Caco-2 (cell line): ENCODE results near the gene STON2. TPM values are rescaled to one million over a fixed set of nuclear protein-coding genes. Genes with fewer than 3 reads are reported as not detected.

ENCODE experiments used
- BruUV-seq: library from RNA; stranded (reverse); fragments of 400-500 nt; replicated peaks from 2 replicates; lab custom pipeline; 2021; lab: Mats Ljungman, UMichigan
- CTCF ChIA-PET: fragments of 300-600 bp; sonication (Branson Sonifier 250); formaldehyde crosslinking; loops from one replicate; lab custom pipeline; 2022; ENCODE audit warnings: antibody characterized with exemption; lab: Charles Lee
- POLR2A ChIA-PET: fragments of 300-600 bp; sonication (Branson Sonifier 250); formaldehyde crosslinking; loops from one replicate; lab custom pipeline; 2022; ENCODE audit warnings: antibody characterized with exemption; lab: Charles Lee
- DNase-seq, 2 experiments: peaks; one replicate each; pipeline versions ENCODE4 v3.0.0 to v3.0.0-alpha.2; 2020 to 2022
- H3K27me3 ChIP-seq: replicated peaks from 2 replicates; pipeline ENCODE4 v1.6.0; 2011; ENCODE audit warnings: low read length; ENCODE audit not compliant: control insufficient read depth, insufficient read depth
- H3K36me3 ChIP-seq: 2 replicates; pipeline ENCODE4 v1.5.1; 2011; ENCODE audit warnings: low read length; ENCODE audit not compliant: control insufficient read depth, insufficient read depth
- H3K4me1 ChIP-seq: fragments of 250-450 bp; sonication (Bioruptor Pico); 2 replicates; pipeline ENCODE4 v1.5.1; 2020; ENCODE audit warnings: mild to moderate bottlenecking
- H3K4me3 ChIP-seq: 2 replicates; pipeline ENCODE4 v1.5.1; 2011; ENCODE audit warnings: low read depth, mild to moderate bottlenecking, control low read depth, low read length
- H3K9me3 ChIP-seq: fragments of 250-450 bp; sonication (Bioruptor Pico); 2 replicates; pipeline ENCODE4 v1.5.1; 2020; ENCODE audit warnings: mild to moderate bottlenecking, moderate library complexity
- H3K27ac Mint-ChIP-seq: one replicate; pipeline ENCODE4 v1.8.0; 2022; ENCODE audit warnings: mixed read lengths; ENCODE audit not compliant: unreplicated experiment
- H3K27me3 Mint-ChIP-seq: one replicate; pipeline ENCODE4 v1.8.0; 2022; ENCODE audit warnings: mixed read lengths; ENCODE audit not compliant: insufficient read depth, unreplicated experiment
- H3K36me3 Mint-ChIP-seq: one replicate; pipeline ENCODE4 v1.8.0; 2022; ENCODE audit warnings: mild to moderate bottlenecking, mixed read lengths; ENCODE audit not compliant: insufficient read depth, unreplicated experiment
- H3K4me1 Mint-ChIP-seq: one replicate; pipeline ENCODE4 v1.8.0; 2022; ENCODE audit warnings: low read depth, mixed read lengths; ENCODE audit not compliant: unreplicated experiment
- H3K4me3 Mint-ChIP-seq: one replicate; pipeline ENCODE4 v1.8.0; 2022; ENCODE audit warnings: mild to moderate bottlenecking, moderate library complexity, mixed read lengths; ENCODE audit not compliant: unreplicated experiment
- H3K9me3 Mint-ChIP-seq: one replicate; pipeline ENCODE4 v1.8.0; 2022; ENCODE audit warnings: mixed read lengths; ENCODE audit not compliant: unreplicated experiment
- intact Hi-C: fragments of 100-400 bp; cut with micrococcal nuclease; formaldehyde crosslinking; loops from one replicate; pipeline ENCODE4 v1.10.0; 2022; ENCODE audit not compliant: unreplicated experiment
- total RNA-seq: library from RNA; stranded (reverse); gene quantifications from 2 replicates; pipeline ENCODE4 v1.2.3, GENCODE V29; 2022
- TF ChIP-seq, protein P1 (sequence below), 2 experiments: fragments of 200-600 bp in 1 of 2; IDR thresholded peaks; 1 replicate in 1 of 2; 2 replicates in 1 of 2; pipeline versions ENCODE4 v1.5.1 to v1.8.0; 2011 to 2022; ENCODE audit warnings: antibody characterized with exemption in 1 of 2, control low read depth in 1 of 2, inconsistent platforms in 1 of 2, low read depth in 1 of 2, low read length in 1 of 2, mild to moderate bottlenecking in 1 of 2, moderate library complexity in 1 of 2; ENCODE audit not compliant: insufficient read depth in 1 of 2, severe bottlenecking in 1 of 2, unreplicated experiment in 1 of 2

The STON2 gene
- total RNA-seq, 1 experiment from 2014 or later = 43.5 TPM

DNA sequence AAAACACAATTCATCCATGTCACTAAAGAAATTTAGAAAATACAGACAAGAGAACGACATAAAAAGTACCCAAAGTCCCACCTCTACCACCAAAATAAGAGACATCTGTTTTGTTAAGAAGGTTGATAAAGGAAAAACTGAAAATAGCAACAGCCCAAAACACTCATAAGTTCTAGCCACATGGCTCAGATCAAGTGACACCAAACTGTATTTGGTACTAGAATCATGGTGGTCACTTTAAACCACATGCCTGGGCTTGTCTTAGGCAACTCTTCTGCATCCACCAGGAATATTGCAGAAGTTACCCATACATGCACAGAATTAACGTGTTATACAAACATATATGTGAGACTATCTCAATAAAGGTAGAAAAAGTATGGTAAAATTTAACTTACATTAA lies 101.2 kb downstream of the STON2 start:
- ChIA-PET POLR2A (no interaction called here), CTCF (no interaction called here)
- TF ChIP-seq, protein P1, sequence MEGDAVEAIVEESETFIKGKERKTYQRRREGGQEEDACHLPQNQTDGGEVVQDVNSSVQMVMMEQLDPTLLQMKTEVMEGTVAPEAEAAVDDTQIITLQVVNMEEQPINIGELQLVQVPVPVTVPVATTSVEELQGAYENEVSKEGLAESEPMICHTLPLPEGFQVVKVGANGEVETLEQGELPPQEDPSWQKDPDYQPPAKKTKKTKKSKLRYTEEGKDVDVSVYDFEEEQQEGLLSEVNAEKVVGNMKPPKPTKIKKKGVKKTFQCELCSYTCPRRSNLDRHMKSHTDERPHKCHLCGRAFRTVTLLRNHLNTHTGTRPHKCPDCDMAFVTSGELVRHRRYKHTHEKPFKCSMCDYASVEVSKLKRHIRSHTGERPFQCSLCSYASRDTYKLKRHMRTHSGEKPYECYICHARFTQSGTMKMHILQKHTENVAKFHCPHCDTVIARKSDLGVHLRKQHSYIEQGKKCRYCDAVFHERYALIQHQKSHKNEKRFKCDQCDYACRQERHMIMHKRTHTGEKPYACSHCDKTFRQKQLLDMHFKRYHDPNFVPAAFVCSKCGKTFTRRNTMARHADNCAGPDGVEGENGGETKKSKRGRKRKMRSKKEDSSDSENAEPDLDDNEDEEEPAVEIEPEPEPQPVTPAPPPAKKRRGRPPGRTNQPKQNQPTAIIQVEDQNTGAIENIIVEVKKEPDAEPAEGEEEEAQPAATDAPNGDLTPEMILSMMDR (IDR thresholded peaks at IDR 0.05; ENCODE audit: insufficient read depth in 1 of 2, low read depth in 1 of 2, low read length in 1 of 2, severe bottlenecking in 1 of 2, unreplicated experiment in 1 of 2) = no peak
- no peak overlapping the region for H3K4me3 Mint-ChIP-seq
- H3K4me1 ChIP-seq = peaks cover 14% of the 10 kb centered on the region
- no TSS peak for BruUV-seq
- H3K36me3 Mint-ChIP-seq = peaks cover 10% of the 10 kb centered on the region
- peaks cover 26% of the 10 kb centered on the region for H3K4me1 Mint-ChIP-seq
- no peaks in the 10 kb centered on the region for H3K27me3 Mint-ChIP-seq
- intact Hi-C loops = no loop called here
- H3K9me3 Mint-ChIP-seq = no peaks in the 10 kb centered on the region
- no peaks in the 10 kb centered on the region for H3K27me3 ChIP-seq
- no peak for DNase-seq
- H3K4me3 ChIP-seq = no peak overlapping the region
- H3K27ac Mint-ChIP-seq = no peak overlapping the region
- no peaks in the 10 kb centered on the region for H3K9me3 ChIP-seq
- no peaks in the 10 kb centered on the region; the same call in 1 of the 2 replicates for H3K36me3 ChIP-seq

DNA sequence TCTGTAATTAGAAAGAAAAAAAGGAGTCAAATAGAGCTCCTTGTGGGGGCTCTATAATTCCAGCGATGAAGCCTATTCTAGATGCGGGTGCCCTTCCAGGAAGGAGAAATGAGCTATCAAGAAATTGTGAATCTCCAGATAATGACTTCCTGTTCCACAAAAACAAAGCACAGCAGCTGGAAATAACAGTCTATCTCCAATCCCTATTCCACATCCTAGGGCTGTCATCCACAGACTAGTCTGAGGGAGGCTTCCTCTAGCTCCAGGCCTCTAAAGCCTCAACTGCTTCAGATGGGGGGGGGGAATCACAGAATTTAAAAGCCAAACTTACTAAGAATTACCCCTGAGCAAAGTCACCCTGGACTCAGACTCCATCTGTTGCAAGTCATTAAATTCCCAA lies 102.0 kb downstream of the STON2 start:
- H3K27me3 ChIP-seq = no peaks in the 10 kb centered on the region
- BruUV-seq = no TSS peak
- H3K9me3 ChIP-seq = no peaks in the 10 kb centered on the region
- POLR2A ChIA-PET = no interaction called here
- no peak overlapping the region for H3K4me3 Mint-ChIP-seq
- no peaks in the 10 kb centered on the region for H3K27me3 Mint-ChIP-seq
- intact Hi-C loops = no loop called here
- H3K4me1 ChIP-seq = peaks cover 12% of the 10 kb centered on the region
- no peak overlapping the region for H3K4me3 ChIP-seq
- no peak overlapping the region for H3K27ac Mint-ChIP-seq
- TF ChIP-seq, protein P1 (IDR thresholded peaks at IDR 0.05; ENCODE audit: insufficient read depth in 1 of 2, low read depth in 1 of 2, low read length in 1 of 2, severe bottlenecking in 1 of 2, unreplicated experiment in 1 of 2) = no peak
- peaks cover 6% of the 10 kb centered on the region for H3K36me3 Mint-ChIP-seq
- H3K36me3 ChIP-seq = no peaks in the 10 kb centered on the region; the same call in 1 of the 2 replicates
- peaks cover 19% of the 10 kb centered on the region for H3K4me1 Mint-ChIP-seq
- CTCF ChIA-PET = no interaction called here
- H3K9me3 Mint-ChIP-seq = no peaks in the 10 kb centered on the region
- DNase-seq = no peak

DNA sequence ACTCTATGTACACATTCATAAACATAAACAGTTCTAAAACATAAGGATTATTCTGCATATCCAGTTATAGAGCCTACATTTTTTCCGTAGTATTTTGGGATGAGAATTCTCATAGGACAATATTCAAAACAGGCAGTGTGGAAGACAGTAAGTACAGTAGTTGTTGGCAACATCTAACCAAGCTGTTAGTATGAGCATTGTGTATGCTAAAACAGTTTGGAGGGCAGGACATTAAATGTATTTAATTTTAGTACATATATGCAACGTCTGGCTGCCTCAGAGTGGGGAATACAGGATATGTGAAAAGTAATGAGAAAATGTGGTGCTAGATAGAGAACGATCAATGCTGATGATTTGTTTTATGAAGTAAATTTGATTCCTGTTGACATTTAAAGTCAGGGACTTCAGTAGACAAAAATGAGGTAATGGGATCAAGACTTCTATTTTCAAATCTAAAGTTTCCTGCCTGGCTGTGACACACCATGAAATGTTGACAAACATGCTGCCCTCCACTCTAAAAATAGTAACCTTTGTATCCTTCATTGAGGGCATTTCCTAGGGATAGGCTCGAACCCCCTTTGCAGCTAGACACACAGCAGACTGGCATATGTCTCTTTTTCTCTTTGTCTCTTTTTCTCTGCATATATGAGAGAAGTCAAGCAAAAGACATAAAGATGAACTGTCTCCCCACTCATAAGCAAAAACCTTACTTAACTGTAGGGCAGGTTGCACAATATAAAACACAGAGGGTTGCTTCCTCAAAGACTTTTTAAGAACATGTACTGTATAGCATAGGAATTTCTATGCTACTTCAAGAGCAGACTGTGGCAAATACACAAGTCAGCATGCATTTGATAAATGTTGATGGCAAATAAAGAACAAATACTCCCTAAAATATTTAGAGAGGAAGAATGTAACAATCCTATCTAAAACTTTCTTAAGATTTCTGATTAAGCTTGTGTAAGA lies 103.9 kb downstream of the STON2 start:
- no peak overlapping the region for H3K4me3 Mint-ChIP-seq
- no peaks in the 10 kb centered on the region for H3K9me3 ChIP-seq
- H3K27me3 ChIP-seq = no peaks in the 10 kb centered on the region
- H3K27ac Mint-ChIP-seq = no peak overlapping the region
- no peaks in the 10 kb centered on the region for H3K36me3 Mint-ChIP-seq
- H3K36me3 ChIP-seq = no peaks in the 10 kb centered on the region
- H3K4me3 ChIP-seq = no peak overlapping the region
- TF ChIP-seq, protein P1 (IDR thresholded peaks at IDR 0.05; ENCODE audit: insufficient read depth in 1 of 2, low read depth in 1 of 2, low read length in 1 of 2, severe bottlenecking in 1 of 2, unreplicated experiment in 1 of 2) = no peak
- H3K4me1 ChIP-seq = no peaks in the 10 kb centered on the region; the same call in 1 of the 2 replicates
- H3K27me3 Mint-ChIP-seq = no peaks in the 10 kb centered on the region
- ChIA-PET CTCF (no interaction called here), POLR2A (no interaction called here)
- intact Hi-C loops = no loop called here
- H3K4me1 Mint-ChIP-seq = peaks cover 2% of the 10 kb centered on the region
- no peaks in the 10 kb centered on the region for H3K9me3 Mint-ChIP-seq
- DNase-seq = no peak
- BruUV-seq = no TSS peak
